H9 (cell line): Measurements from ENCODE around the gene FLRT2. TPM values are rescaled to one million over a fixed set of nuclear protein-coding genes. Genes with fewer than 3 reads are reported as not detected.

Experiments used
- DNase-seq: peaks from one replicate; pipeline ENCODE4 v3.0.0-alpha.2; 2017
- H2AFZ ChIP-seq: one replicate; pipeline ENCODE4 v1.6.1; 2013; ENCODE audit warnings: mild to moderate bottlenecking, low read length, control low read depth, moderate library complexity
- H2AK5ac ChIP-seq: 2 replicates; pipeline ENCODE4 v1.6.1; 2013; ENCODE audit warnings: low read length, control low read depth, mixed read lengths; ENCODE audit not compliant: insufficient read length
- H2BK120ac ChIP-seq: one replicate; pipeline ENCODE4 v1.6.1; 2013; ENCODE audit warnings: low read depth, mild to moderate bottlenecking, low read length, control low read depth, inconsistent platforms; ENCODE audit not compliant: poor library complexity, severe bottlenecking
- H2BK12ac ChIP-seq: 2 replicates; pipeline ENCODE4 v1.6.1; 2013; ENCODE audit warnings: low read length, control low read depth, mixed read lengths, low read depth; ENCODE audit not compliant: insufficient read length
- H2BK15ac ChIP-seq: 2 replicates; pipeline ENCODE4 v1.6.1; 2013; ENCODE audit warnings: low read depth, low read length, control low read depth
- H2BK20ac ChIP-seq: one replicate; pipeline ENCODE4 v1.6.1; 2013; ENCODE audit warnings: low read depth, mild to moderate bottlenecking, low read length, control low read depth, inconsistent platforms; ENCODE audit not compliant: poor library complexity, severe bottlenecking
- H2BK5ac ChIP-seq: 2 replicates; pipeline ENCODE4 v1.6.1; 2013; ENCODE audit warnings: low read length, control low read depth, mixed read lengths; ENCODE audit not compliant: insufficient read length
- H3K14ac ChIP-seq: 2 replicates; pipeline ENCODE4 v1.6.1; 2013; ENCODE audit warnings: low read length, control low read depth; ENCODE audit not compliant: insufficient read depth
- H3K18ac ChIP-seq: 2 replicates; pipeline ENCODE4 v1.6.1; 2013; ENCODE audit warnings: low read depth, mild to moderate bottlenecking, mixed read lengths, low read length, control low read depth; ENCODE audit not compliant: insufficient read length
- H3K23ac ChIP-seq: 2 replicates; pipeline ENCODE4 v1.6.1; 2013; ENCODE audit warnings: low read length, control low read depth, mixed read lengths, low read depth; ENCODE audit not compliant: insufficient read length
- H3K23me2 ChIP-seq: 2 replicates; pipeline ENCODE4 v1.6.1; 2013; ENCODE audit warnings: low read depth, mild to moderate bottlenecking, mixed read lengths, low read length, control low read depth; ENCODE audit not compliant: insufficient read length, poor library complexity, severe bottlenecking
- H3K27ac ChIP-seq: 2 replicates; pipeline ENCODE4 v1.5.1; 2013; ENCODE audit warnings: low read length, control low read depth, mixed read lengths, low read depth; ENCODE audit not compliant: insufficient read length
- H3K27me3 ChIP-seq: 2 replicates; pipeline ENCODE4 v1.6.1; 2013; ENCODE audit warnings: low read length, control low read depth, inconsistent platforms; ENCODE audit not compliant: insufficient read depth
- H3K4ac ChIP-seq: 2 replicates; pipeline ENCODE4 v1.6.1; 2013; ENCODE audit warnings: low read depth, mild to moderate bottlenecking, control low read depth, inconsistent platforms, low read length, moderate library complexity
- H3K4me1 ChIP-seq: 2 replicates; pipeline ENCODE4 v1.6.1; 2013; ENCODE audit warnings: low read length, control low read depth, inconsistent platforms; ENCODE audit not compliant: insufficient read depth
- H3K4me2 ChIP-seq: 2 replicates; pipeline ENCODE4 v1.6.1; 2013; ENCODE audit warnings: low read length, control low read depth, mixed read lengths; ENCODE audit not compliant: insufficient read length, insufficient read depth
- H3K56ac ChIP-seq: 2 replicates; pipeline ENCODE4 v1.6.1; 2013; ENCODE audit warnings: low read depth, mild to moderate bottlenecking, mixed read lengths, low read length, control low read depth; ENCODE audit not compliant: insufficient read length
- H3K79me1 ChIP-seq: 2 replicates; pipeline ENCODE4 v1.6.1; 2013; ENCODE audit warnings: low read depth, mild to moderate bottlenecking, moderate library complexity, low read length, control low read depth, inconsistent platforms; ENCODE audit not compliant: insufficient read depth, poor library complexity, severe bottlenecking
- H3K79me2 ChIP-seq: 2 replicates; pipeline ENCODE4 v1.6.1; 2013; ENCODE audit warnings: low read length, control low read depth, inconsistent platforms; ENCODE audit not compliant: insufficient read depth
- H3K9ac ChIP-seq: 2 replicates; pipeline ENCODE4 v1.6.1; 2013; ENCODE audit warnings: low read length, control low read depth, mixed read lengths; ENCODE audit not compliant: insufficient read length; ENCODE audit errors: extremely low read depth
- H3K9me3 ChIP-seq: one replicate; pipeline ENCODE4 v1.6.1; 2013; ENCODE audit warnings: low read depth, low read length, inconsistent platforms; ENCODE audit not compliant: control insufficient read depth
- H3T11ph ChIP-seq: one replicate; pipeline ENCODE4 v1.6.1; 2013; ENCODE audit warnings: mild to moderate bottlenecking, low read length, control low read depth, inconsistent platforms
- H4K20me1 ChIP-seq: one replicate; pipeline ENCODE4 v1.6.1; 2013; ENCODE audit not compliant: control insufficient read depth, insufficient read length, insufficient read depth
- H4K5ac ChIP-seq: 2 replicates; pipeline ENCODE4 v1.6.1; 2013; ENCODE audit warnings: low read depth, mild to moderate bottlenecking, mixed read lengths, low read length, control low read depth; ENCODE audit not compliant: insufficient read length
- H4K8ac ChIP-seq: replicated peaks from 2 replicates; pipeline ENCODE4 v1.6.1; 2013; ENCODE audit warnings: low read length, control low read depth, mixed read lengths, low read depth; ENCODE audit not compliant: insufficient read length
- H4K91ac ChIP-seq: 2 replicates; pipeline ENCODE4 v1.6.1; 2013; ENCODE audit warnings: low read depth, mild to moderate bottlenecking, moderate library complexity, mixed read lengths, low read length, control low read depth; ENCODE audit not compliant: insufficient read length
- H3K27ac Mint-ChIP-seq, 3 experiments: 2 replicates in 2 of 3; 3 replicates in 1 of 3; pipeline ENCODE4 v1.8.0; 2020 to 2021; ENCODE audit warnings: mixed read lengths in 3 of 3, mild to moderate bottlenecking in 1 of 3, moderate library complexity in 1 of 3
- H3K27me3 Mint-ChIP-seq: 2 replicates; pipeline ENCODE4 v1.8.0; 2021; ENCODE audit warnings: low read depth, mild to moderate bottlenecking, moderate library complexity, mixed read lengths
- H3K36me3 Mint-ChIP-seq, 3 experiments: 2 replicates in 2 of 3; 3 replicates in 1 of 3; pipeline ENCODE4 v1.8.0; 2020 to 2021; ENCODE audit warnings: low read depth in 3 of 3, mixed read lengths in 3 of 3; ENCODE audit not compliant: insufficient read depth in 1 of 3
- H3K4me1 Mint-ChIP-seq, 2 experiments: 2 replicates each; pipeline ENCODE4 v1.8.0; 2020; ENCODE audit warnings: mixed read lengths in 2 of 2
- H3K4me3 Mint-ChIP-seq, 2 experiments: 2 replicates in 1 of 2; 3 replicates in 1 of 2; pipeline ENCODE4 v1.8.0; 2020 to 2021; ENCODE audit warnings: mild to moderate bottlenecking in 2 of 2, mixed read lengths in 2 of 2, moderate library complexity in 1 of 2
- H3K9me3 Mint-ChIP-seq, 2 experiments: 2 replicates in 1 of 2; 3 replicates in 1 of 2; pipeline ENCODE4 v1.8.0; 2020; ENCODE audit warnings: mild to moderate bottlenecking in 2 of 2, mixed read lengths in 2 of 2, moderate library complexity in 1 of 2
- WGBS: extraction: QIAGEN DNeasy Blood & Tissue Kit; methylation state at CpG from one replicate; pipeline ENCODE4 v1.1.7; 2013; ENCODE audit warnings: missing lambda C conversion rate, low lambda C conversion rate, mixed read lengths; ENCODE audit not compliant: insufficient read length; ENCODE audit errors: extremely low coverage; 5-methylcytosine and 5-hydroxymethylcytosine counted together
- total RNA-seq: library from RNA; stranded (reverse); gene quantifications from 2 replicates; pipeline ENCODE4 v1.2.1, GENCODE V29; 2021
- TF ChIP-seq, protein P1 (sequence below): fragments of 200-600 bp; sonication (generic); conservative IDR thresholded peaks from 3 replicates; pipeline ENCODE4 v1.8.0; 2021; ENCODE audit warnings: antibody characterized with exemption, mild to moderate bottlenecking

FLRT2 gene
- total RNA-seq, 1 experiment from 2014 or later = 3.3 TPM

DNA sequence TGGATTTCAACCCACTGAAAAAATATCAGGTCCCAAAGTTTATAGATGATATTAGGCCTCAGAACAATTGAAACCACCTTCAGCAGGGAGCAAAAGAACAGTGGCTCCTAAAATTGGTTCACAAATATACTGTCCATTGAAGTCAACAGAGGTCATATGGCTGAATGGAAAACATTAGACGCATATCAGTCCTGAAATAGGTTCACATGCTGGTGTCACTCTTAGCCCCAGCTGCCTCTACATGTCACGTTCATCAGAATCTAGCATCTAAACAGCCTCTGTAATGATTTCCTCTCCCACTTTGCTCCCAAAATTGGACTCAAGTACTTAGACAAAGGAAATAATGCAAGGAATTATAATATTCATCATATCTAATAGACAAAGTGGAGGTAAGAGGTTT lies 8.7 kb downstream of the FLRT2 start:
- H3K9ac ChIP-seq = no peak overlapping the region
- peaks cover 8% of the 10 kb centered on the region for H3K23me2 ChIP-seq
- no peak overlapping the region for H3K27ac ChIP-seq
- no peak overlapping the region for H3K18ac ChIP-seq
- peaks cover 16% of the 10 kb centered on the region; the same call in 1 of the 2 replicates for H3K27me3 ChIP-seq
- H3K9me3 ChIP-seq = no peaks in the 10 kb centered on the region
- no peak overlapping the region for H3K4ac ChIP-seq
- no peaks in the 10 kb centered on the region for H3K79me2 ChIP-seq
- H3K56ac ChIP-seq = no peak overlapping the region
- H2BK12ac ChIP-seq = no peak overlapping the region
- no peak overlapping the region for H3K14ac ChIP-seq
- H4K91ac ChIP-seq = no peak overlapping the region
- H4K20me1 ChIP-seq = no peaks in the 10 kb centered on the region
- H3K36me3 Mint-ChIP-seq = peaks cover 0 to 3% (median 0%) of the 10 kb centered on the region in 3 experiments; a peak in 2 of 7 replicates
- no peak overlapping the region for H2BK20ac ChIP-seq
- no peak overlapping the region for H2AK5ac ChIP-seq
- H3K9me3 Mint-ChIP-seq = no peaks in the 10 kb centered on the region
- peaks cover 5% of the 10 kb centered on the region; the same call in 1 of the 2 replicates for H3K4me1 ChIP-seq
- peaks cover 35% of the 10 kb centered on the region for H3K27me3 Mint-ChIP-seq
- H3K79me1 ChIP-seq = no peaks in the 10 kb centered on the region
- no CpG with 5 or more reads among the region's 2 CpGs for WGBS
- TF ChIP-seq, protein P1, sequence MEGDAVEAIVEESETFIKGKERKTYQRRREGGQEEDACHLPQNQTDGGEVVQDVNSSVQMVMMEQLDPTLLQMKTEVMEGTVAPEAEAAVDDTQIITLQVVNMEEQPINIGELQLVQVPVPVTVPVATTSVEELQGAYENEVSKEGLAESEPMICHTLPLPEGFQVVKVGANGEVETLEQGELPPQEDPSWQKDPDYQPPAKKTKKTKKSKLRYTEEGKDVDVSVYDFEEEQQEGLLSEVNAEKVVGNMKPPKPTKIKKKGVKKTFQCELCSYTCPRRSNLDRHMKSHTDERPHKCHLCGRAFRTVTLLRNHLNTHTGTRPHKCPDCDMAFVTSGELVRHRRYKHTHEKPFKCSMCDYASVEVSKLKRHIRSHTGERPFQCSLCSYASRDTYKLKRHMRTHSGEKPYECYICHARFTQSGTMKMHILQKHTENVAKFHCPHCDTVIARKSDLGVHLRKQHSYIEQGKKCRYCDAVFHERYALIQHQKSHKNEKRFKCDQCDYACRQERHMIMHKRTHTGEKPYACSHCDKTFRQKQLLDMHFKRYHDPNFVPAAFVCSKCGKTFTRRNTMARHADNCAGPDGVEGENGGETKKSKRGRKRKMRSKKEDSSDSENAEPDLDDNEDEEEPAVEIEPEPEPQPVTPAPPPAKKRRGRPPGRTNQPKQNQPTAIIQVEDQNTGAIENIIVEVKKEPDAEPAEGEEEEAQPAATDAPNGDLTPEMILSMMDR = no peak
- H3T11ph ChIP-seq = no peak overlapping the region
- no peak overlapping the region for H3K27ac Mint-ChIP-seq
- no peak overlapping the region for H2BK5ac ChIP-seq
- H2BK120ac ChIP-seq = no peak overlapping the region
- H2BK15ac ChIP-seq = no peak overlapping the region
- no peak overlapping the region for H4K5ac ChIP-seq
- H2AFZ ChIP-seq = no peak overlapping the region
- no peak overlapping the region for H3K4me2 ChIP-seq
- DNase-seq = no peak
- H3K4me3 Mint-ChIP-seq = no peak overlapping the region
- peaks cover 30% of the 10 kb centered on the region in 2 experiments for H3K4me1 Mint-ChIP-seq
- no peak overlapping the region for H4K8ac ChIP-seq
- no peak overlapping the region for H3K23ac ChIP-seq
